ENCODE data around the gene PIGO.

DNA sequence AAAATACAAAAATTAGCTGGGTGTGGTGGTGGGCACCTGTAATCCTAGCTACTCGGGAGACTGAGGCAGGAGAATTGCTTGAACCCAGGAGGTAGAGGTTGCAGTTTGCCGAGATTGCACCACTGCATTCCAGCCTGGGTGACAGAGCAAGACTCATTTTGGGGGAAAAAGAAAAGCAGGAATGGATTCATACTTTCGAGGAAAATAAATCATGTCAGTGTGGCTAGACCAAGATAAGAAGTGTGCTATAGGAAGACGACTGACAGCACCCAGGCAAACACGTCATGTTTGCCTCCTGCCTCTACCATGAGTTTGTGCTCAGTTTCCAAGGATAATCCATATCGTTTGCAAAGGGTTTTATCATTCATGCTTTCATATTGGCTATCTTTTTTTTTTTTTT, 38.5 kb upstream of the PIGO start:
- TF ChIP-seq, protein P1, sequence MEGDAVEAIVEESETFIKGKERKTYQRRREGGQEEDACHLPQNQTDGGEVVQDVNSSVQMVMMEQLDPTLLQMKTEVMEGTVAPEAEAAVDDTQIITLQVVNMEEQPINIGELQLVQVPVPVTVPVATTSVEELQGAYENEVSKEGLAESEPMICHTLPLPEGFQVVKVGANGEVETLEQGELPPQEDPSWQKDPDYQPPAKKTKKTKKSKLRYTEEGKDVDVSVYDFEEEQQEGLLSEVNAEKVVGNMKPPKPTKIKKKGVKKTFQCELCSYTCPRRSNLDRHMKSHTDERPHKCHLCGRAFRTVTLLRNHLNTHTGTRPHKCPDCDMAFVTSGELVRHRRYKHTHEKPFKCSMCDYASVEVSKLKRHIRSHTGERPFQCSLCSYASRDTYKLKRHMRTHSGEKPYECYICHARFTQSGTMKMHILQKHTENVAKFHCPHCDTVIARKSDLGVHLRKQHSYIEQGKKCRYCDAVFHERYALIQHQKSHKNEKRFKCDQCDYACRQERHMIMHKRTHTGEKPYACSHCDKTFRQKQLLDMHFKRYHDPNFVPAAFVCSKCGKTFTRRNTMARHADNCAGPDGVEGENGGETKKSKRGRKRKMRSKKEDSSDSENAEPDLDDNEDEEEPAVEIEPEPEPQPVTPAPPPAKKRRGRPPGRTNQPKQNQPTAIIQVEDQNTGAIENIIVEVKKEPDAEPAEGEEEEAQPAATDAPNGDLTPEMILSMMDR (IDR thresholded peaks at IDR 0.05) = no peak
- TF ChIP-seq POLR2A (IDR thresholded peaks at IDR 0.05) (no peak), EP300 (IDR thresholded peaks at IDR 0.05) (no peak)
